ENCODE results near the gene HDAC1.

DNA sequence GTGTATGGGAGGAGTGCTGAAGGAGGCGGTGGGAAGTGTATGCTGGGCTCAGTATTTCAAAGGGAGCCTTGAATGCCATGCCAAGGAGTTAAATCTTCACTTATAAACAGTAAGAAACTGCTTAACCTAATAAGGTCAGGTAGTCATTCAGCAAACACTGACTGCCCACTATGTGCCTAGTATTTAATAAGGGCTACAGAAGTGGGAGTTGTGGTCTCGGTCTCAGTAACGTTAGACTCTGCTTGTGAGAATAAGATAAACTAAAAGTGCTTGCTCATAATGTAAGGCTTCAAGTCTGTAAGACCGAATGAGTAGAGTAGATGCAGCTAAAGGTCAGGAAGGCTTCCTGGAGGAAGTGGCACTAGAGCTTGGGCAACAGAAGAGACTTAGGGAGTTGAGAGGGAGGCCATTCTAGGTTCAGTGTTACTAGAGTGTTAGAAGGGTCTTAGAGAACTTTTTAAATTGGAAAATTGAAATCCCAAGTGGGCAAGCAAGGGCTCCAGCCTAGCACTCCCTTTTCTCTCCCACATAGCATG, 38.1 kb downstream of the HDAC1 start:
- TF ChIP-seq RAD21 (IDR thresholded peaks at IDR 0.05; ENCODE audit: low read depth) (no peak), CREB1 (IDR thresholded peaks at IDR 0.05; ENCODE audit: low read depth) (no peak), EP300 (IDR thresholded peaks at IDR 0.05; ENCODE audit: borderline replicate concordance) (no peak), EGR1 (IDR thresholded peaks at IDR 0.05) (no peak), TAF1 (IDR thresholded peaks at IDR 0.05; ENCODE audit: low read depth) (no peak), NFIC (IDR thresholded peaks at IDR 0.05) (no peak), CEBPB (IDR thresholded peaks at IDR 0.05) (no peak), TEAD4 (IDR thresholded peaks at IDR 0.05) (no peak), ZBTB7A (IDR thresholded peaks at IDR 0.05; ENCODE audit: low read depth) (no peak), YY1 (IDR thresholded peaks at IDR 0.05; ENCODE audit: low read depth) (no peak), FOXM1 (IDR thresholded peaks at IDR 0.05; ENCODE audit: borderline replicate concordance, low read depth) (no peak), TCF12 (IDR thresholded peaks at IDR 0.05; ENCODE audit: low read depth) (no peak)
- TF ChIP-seq, protein P1, sequence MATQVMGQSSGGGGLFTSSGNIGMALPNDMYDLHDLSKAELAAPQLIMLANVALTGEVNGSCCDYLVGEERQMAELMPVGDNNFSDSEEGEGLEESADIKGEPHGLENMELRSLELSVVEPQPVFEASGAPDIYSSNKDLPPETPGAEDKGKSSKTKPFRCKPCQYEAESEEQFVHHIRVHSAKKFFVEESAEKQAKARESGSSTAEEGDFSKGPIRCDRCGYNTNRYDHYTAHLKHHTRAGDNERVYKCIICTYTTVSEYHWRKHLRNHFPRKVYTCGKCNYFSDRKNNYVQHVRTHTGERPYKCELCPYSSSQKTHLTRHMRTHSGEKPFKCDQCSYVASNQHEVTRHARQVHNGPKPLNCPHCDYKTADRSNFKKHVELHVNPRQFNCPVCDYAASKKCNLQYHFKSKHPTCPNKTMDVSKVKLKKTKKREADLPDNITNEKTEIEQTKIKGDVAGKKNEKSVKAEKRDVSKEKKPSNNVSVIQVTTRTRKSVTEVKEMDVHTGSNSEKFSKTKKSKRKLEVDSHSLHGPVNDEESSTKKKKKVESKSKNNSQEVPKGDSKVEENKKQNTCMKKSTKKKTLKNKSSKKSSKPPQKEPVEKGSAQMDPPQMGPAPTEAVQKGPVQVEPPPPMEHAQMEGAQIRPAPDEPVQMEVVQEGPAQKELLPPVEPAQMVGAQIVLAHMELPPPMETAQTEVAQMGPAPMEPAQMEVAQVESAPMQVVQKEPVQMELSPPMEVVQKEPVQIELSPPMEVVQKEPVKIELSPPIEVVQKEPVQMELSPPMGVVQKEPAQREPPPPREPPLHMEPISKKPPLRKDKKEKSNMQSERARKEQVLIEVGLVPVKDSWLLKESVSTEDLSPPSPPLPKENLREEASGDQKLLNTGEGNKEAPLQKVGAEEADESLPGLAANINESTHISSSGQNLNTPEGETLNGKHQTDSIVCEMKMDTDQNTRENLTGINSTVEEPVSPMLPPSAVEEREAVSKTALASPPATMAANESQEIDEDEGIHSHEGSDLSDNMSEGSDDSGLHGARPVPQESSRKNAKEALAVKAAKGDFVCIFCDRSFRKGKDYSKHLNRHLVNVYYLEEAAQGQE (IDR thresholded peaks at IDR 0.05; ENCODE audit: low read depth): no peak
- TF ChIP-seq, protein P2, sequence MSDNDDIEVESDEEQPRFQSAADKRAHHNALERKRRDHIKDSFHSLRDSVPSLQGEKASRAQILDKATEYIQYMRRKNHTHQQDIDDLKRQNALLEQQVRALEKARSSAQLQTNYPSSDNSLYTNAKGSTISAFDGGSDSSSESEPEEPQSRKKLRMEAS (IDR thresholded peaks at IDR 0.05): no peak

Measured in Ishikawa (cell line).